GM20000 (cell line): Measurements from ENCODE around the gene AOX1.
"Not testable (repeated sequence)": the region's sequence is repeated elsewhere in the genome, so short reads cannot be mapped to it uniquely, and the experiment has no call there.

Source experiments
- DNase-seq: peaks from one replicate; pipeline ENCODE4 v3.0.0; 2012; ENCODE audit warnings: low spot score
- TF ChIP-seq, protein P1 (sequence below): IDR thresholded peaks from 2 replicates; pipeline ENCODE4 v1.5.1; 2012; ENCODE audit warnings: mild to moderate bottlenecking, control low read depth; ENCODE audit errors: extremely low read depth, missing control alignments

Gene AOX1

DNA sequence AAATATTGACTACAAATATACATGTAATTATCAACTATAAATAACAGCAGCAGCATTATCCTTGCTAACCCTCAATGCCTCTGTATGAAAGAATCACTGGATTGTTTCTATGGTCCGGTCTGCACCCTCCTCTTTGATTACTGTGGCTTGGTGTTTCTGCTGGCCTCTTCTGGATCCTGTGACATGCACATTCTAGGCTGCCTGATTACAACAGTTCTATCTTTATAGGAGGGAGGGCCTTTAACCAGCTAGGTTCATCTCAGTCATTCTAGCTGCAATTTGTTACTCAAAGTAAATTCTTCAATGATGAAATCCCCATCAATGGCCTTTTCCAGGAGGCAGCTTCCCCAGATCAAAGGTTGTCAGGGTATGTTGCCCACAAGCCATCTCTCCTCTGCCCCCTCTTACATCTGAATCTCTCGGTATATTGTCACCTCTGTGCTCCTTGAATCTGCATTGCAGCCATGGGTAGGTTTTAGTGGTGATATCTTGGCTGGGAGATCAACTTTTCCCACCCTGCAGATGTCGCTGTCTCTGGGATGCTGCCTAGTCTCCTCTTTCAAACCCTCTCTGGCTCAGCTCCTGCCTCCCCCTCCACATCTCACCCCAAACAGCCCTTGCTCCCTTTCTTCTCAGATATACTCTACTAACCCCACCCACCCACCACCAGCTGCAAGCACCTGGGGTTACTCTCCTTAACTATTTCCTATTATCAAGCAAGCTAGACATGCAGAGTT lies 119.7 kb downstream of the AOX1 start:
- TF ChIP-seq, protein P1, sequence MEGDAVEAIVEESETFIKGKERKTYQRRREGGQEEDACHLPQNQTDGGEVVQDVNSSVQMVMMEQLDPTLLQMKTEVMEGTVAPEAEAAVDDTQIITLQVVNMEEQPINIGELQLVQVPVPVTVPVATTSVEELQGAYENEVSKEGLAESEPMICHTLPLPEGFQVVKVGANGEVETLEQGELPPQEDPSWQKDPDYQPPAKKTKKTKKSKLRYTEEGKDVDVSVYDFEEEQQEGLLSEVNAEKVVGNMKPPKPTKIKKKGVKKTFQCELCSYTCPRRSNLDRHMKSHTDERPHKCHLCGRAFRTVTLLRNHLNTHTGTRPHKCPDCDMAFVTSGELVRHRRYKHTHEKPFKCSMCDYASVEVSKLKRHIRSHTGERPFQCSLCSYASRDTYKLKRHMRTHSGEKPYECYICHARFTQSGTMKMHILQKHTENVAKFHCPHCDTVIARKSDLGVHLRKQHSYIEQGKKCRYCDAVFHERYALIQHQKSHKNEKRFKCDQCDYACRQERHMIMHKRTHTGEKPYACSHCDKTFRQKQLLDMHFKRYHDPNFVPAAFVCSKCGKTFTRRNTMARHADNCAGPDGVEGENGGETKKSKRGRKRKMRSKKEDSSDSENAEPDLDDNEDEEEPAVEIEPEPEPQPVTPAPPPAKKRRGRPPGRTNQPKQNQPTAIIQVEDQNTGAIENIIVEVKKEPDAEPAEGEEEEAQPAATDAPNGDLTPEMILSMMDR: no peak
- no peak for DNase-seq

DNA sequence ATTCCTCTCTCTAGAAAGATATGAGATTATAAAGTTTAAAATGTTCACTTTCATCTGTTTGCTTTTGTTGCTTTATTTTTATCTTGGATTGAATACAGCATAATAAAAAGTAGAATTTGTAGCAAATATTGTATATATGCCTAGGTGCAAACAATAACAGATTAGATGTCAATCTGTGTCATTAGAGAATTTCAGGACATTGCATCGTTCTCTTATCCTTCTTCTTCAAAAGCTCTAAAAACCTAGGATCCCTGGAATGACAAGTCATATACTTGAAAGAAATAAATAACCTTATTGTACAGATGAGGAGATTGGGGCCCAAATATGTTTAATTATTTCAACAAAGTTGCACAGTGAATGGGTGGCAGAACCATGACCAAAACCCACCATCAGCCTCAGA lies 123.1 kb downstream of the AOX1 start:
- TF ChIP-seq, protein P1: no peak
- DNase-seq: no peak

- TF ChIP-seq, protein P1: peak; percentile 63
- peak; percentile 86 for DNase-seq
Measured at GRCh38 chr2:200713003-200713703, 127.3 kb downstream of the AOX1 start.

GRCh38 chr2:200713704-200714064 lies 127.9 kb downstream of the AOX1 start:
- TF ChIP-seq, protein P1: no peak
- DNase-seq: no peak

- not testable (repeated sequence) for DNase-seq
Measured at GRCh38 chr2:200715014-200715413, 129.2 kb downstream of the AOX1 start.

- no peak for DNase-seq
- TF ChIP-seq, protein P1: no peak
Measured at GRCh38 chr2:200716386-200716785, 130.6 kb downstream of the AOX1 start.
